Trophoblast cell (in vitro differentiated cells and primary cell): ENCODE results near the gene MAML3.

Source experiments
- DNase-seq, 2 donors: peaks; one replicate each; pipeline ENCODE4 v3.0.0-alpha.2; 2016
- H2AFZ ChIP-seq: 2 replicates; pipeline ENCODE4 v1.6.1; 2013; ENCODE audit warnings: low read length, moderate library complexity, mild to moderate bottlenecking; ENCODE audit not compliant: insufficient read depth, poor library complexity
- H2AK5ac ChIP-seq: 2 replicates; pipeline ENCODE4 v1.6.1; 2013; ENCODE audit warnings: mild to moderate bottlenecking, low read length
- H2BK120ac ChIP-seq: 2 replicates; pipeline ENCODE4 v1.6.1; 2013; ENCODE audit warnings: low read length, mild to moderate bottlenecking, moderate library complexity; ENCODE audit not compliant: insufficient read depth, poor library complexity
- H2BK12ac ChIP-seq: 2 replicates; pipeline ENCODE4 v1.6.1; 2013; ENCODE audit warnings: mild to moderate bottlenecking, low read length, moderate library complexity
- H2BK5ac ChIP-seq: 2 replicates; pipeline ENCODE4 v1.6.1; 2013; ENCODE audit warnings: low read length, low read depth, moderate library complexity, mild to moderate bottlenecking; ENCODE audit not compliant: poor library complexity
- H3K14ac ChIP-seq: 2 replicates; pipeline ENCODE4 v1.6.1; 2013; ENCODE audit warnings: mild to moderate bottlenecking, low read length
- H3K18ac ChIP-seq: 2 replicates; pipeline ENCODE4 v1.6.1; 2013; ENCODE audit warnings: mild to moderate bottlenecking, low read length
- H3K23ac ChIP-seq: 2 replicates; pipeline ENCODE4 v1.6.1; 2013; ENCODE audit warnings: low read length
- H3K27ac ChIP-seq: 2 replicates; pipeline ENCODE4 v1.5.1; 2013; ENCODE audit warnings: low read depth, mild to moderate bottlenecking, inconsistent platforms, low read length, moderate library complexity
- H3K27me3 ChIP-seq: 2 replicates; pipeline ENCODE4 v1.6.1; 2013; ENCODE audit warnings: inconsistent platforms, mild to moderate bottlenecking, low read length, moderate library complexity; ENCODE audit not compliant: insufficient read depth
- H3K36me3 ChIP-seq, 2 experiments: 1 replicate in 1 of 2; 2 replicates in 1 of 2; pipeline ENCODE4 v1.6.1; 2013; ENCODE audit warnings: low read length in 2 of 2, mild to moderate bottlenecking in 2 of 2, moderate library complexity in 1 of 2; ENCODE audit not compliant: insufficient read depth in 2 of 2, control insufficient read depth in 1 of 2
- H3K4ac ChIP-seq: 2 replicates; pipeline ENCODE4 v1.6.1; 2013; ENCODE audit warnings: low read depth, mild to moderate bottlenecking, low read length, moderate library complexity
- H3K4me1 ChIP-seq, 2 experiments: 1 replicate in 1 of 2; 2 replicates in 1 of 2; pipeline ENCODE4 v1.6.1; 2013; ENCODE audit warnings: low read length in 2 of 2, mild to moderate bottlenecking in 2 of 2, moderate library complexity in 1 of 2; ENCODE audit not compliant: insufficient read depth in 2 of 2, control insufficient read depth in 1 of 2
- H3K4me2 ChIP-seq: 2 replicates; pipeline ENCODE4 v1.6.1; 2013; ENCODE audit warnings: inconsistent platforms, mild to moderate bottlenecking, low read length, moderate library complexity
- H3K4me3 ChIP-seq: 2 replicates; pipeline ENCODE4 v1.5.1; 2013; ENCODE audit warnings: mild to moderate bottlenecking, low read depth, low read length, inconsistent platforms
- H3K79me1 ChIP-seq: one replicate; pipeline ENCODE4 v1.6.1; 2013; ENCODE audit warnings: low read length
- H3K79me2 ChIP-seq: 2 replicates; pipeline ENCODE4 v1.6.1; 2013; ENCODE audit warnings: low read length, mild to moderate bottlenecking; ENCODE audit not compliant: control insufficient read depth, insufficient read depth, poor library complexity
- H3K9ac ChIP-seq: 2 replicates; pipeline ENCODE4 v1.6.1; 2013; ENCODE audit warnings: mild to moderate bottlenecking, low read length
- H3K9me3 ChIP-seq: 2 replicates; pipeline ENCODE4 v1.6.1; 2013; ENCODE audit warnings: low read depth, mild to moderate bottlenecking, control low read depth, inconsistent platforms, low read length; ENCODE audit not compliant: insufficient read depth
- H4K12ac ChIP-seq: 2 replicates; pipeline ENCODE4 v1.6.1; 2013; ENCODE audit warnings: low read depth, mild to moderate bottlenecking, low read length, moderate library complexity
- H4K8ac ChIP-seq: 2 replicates; pipeline ENCODE4 v1.6.1; 2013; ENCODE audit warnings: low read depth, mild to moderate bottlenecking, low read length, moderate library complexity
- H4K91ac ChIP-seq: one replicate; pipeline ENCODE4 v1.6.1; 2013; ENCODE audit warnings: low read depth, mild to moderate bottlenecking, low read length, moderate library complexity
- WGBS: extraction: QIAGEN DNeasy Blood & Tissue Kit; methylation state at CpG from one replicate; pipeline ENCODE4 v1.1.7; 2013; ENCODE audit warnings: missing lambda C conversion rate; ENCODE audit not compliant: insufficient read length, insufficient coverage; ENCODE audit errors: extremely low coverage; 5-methylcytosine and 5-hydroxymethylcytosine counted together

MAML3 gene

DNA sequence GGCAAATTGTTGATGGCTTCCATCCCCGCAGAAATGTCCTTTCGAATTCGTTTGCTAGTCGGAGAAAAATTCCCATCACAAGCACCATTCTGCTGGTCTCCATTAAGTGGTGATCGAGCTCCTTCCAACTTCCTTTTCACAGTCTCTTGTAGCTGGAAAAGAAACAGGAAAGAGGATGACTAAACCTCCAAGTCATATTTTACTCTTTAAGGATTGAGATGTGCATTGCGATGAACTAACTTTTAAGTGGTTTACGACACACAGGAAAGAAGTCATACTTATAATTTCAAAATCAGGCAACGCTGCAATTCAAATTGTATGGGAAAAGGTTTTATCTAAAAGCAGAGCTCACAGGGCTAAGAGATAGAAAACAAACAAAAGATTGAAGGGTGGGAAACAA is 263.2 kb downstream of the MAML3 start:
- H3K27me3 ChIP-seq = no peaks in the 10 kb centered on the region
- no peak overlapping the region for H3K4ac ChIP-seq
- H3K4me1 ChIP-seq = peaks cover 12% of the 10 kb centered on the region in 2 experiments
- H4K91ac ChIP-seq = no peak overlapping the region
- H3K4me3 ChIP-seq = no peak overlapping the region
- no peak overlapping the region for H3K4me2 ChIP-seq
- no peak overlapping the region for H3K14ac ChIP-seq
- H3K79me2 ChIP-seq = no peaks in the 10 kb centered on the region
- no peaks in the 10 kb centered on the region for H3K9me3 ChIP-seq
- no peak overlapping the region for H2AK5ac ChIP-seq
- DNase-seq = peak in 1 of 2 donors; percentile 31
- no peak overlapping the region for H2AFZ ChIP-seq
- peaks cover 3 to 7% of the 10 kb centered on the region in 2 experiments for H3K36me3 ChIP-seq
- no peak overlapping the region for H2BK120ac ChIP-seq
- no peaks in the 10 kb centered on the region for H3K79me1 ChIP-seq
- no peak overlapping the region for H3K9ac ChIP-seq
- H2BK12ac ChIP-seq = no peak overlapping the region
- no peak overlapping the region for H3K18ac ChIP-seq
- H3K27ac ChIP-seq = no peak overlapping the region
- H2BK5ac ChIP-seq = no peak overlapping the region
- no peak overlapping the region for H4K12ac ChIP-seq
- H4K8ac ChIP-seq = no peak overlapping the region
- H3K23ac ChIP-seq = no peak overlapping the region
- WGBS = no CpG with 5 or more reads among the region's 8 CpGs

GRCh38 chr4:139889901-139890300 is 264.1 kb downstream of the MAML3 start:
- peaks cover 12% of the 10 kb centered on the region in 2 experiments for H3K4me1 ChIP-seq
- H3K4me2 ChIP-seq = no peak overlapping the region
- H3K79me2 ChIP-seq = no peaks in the 10 kb centered on the region
- no peak overlapping the region for H2BK5ac ChIP-seq
- no peaks in the 10 kb centered on the region for H3K79me1 ChIP-seq
- H3K27me3 ChIP-seq = no peaks in the 10 kb centered on the region
- no peak overlapping the region for H2BK12ac ChIP-seq
- peaks cover 3 to 7% of the 10 kb centered on the region in 2 experiments for H3K36me3 ChIP-seq
- WGBS = no CpG with 5 or more reads among the region's 6 CpGs
- no peak overlapping the region for H3K18ac ChIP-seq
- no peak overlapping the region for H3K4ac ChIP-seq
- H3K4me3 ChIP-seq = no peak overlapping the region
- H2AK5ac ChIP-seq = no peak overlapping the region
- H3K23ac ChIP-seq = no peak overlapping the region
- no peak overlapping the region for H2BK120ac ChIP-seq
- H2AFZ ChIP-seq = no peak overlapping the region
- no peak overlapping the region for H3K14ac ChIP-seq
- H4K12ac ChIP-seq = no peak overlapping the region
- H3K27ac ChIP-seq = no peak overlapping the region
- H3K9ac ChIP-seq = no peak overlapping the region
- H4K8ac ChIP-seq = no peak overlapping the region
- H3K9me3 ChIP-seq = no peaks in the 10 kb centered on the region
- DNase-seq = no peak
- no peak overlapping the region for H4K91ac ChIP-seq

DNA sequence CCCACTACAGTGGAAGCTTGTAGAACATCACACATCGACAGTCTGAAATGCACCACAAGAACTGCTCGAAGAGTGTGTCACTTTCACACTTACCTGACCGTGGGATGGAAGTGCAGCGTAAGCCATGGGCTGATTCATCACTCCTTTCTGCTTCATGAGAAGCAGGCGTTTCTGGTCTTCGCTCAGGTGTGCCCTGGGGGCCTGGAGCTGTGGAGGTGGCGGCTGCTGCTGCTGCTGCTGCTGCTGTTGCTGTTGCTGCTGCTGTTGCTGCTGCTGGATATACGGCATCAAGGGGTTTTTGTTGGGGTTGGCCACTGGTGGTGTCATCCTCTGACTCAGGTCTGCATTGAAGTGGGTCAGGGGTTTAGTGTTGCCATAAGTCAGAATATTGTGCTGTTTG is 264.7 kb downstream of the MAML3 start:
- no peak overlapping the region for H3K27ac ChIP-seq
- no peak overlapping the region for H3K4ac ChIP-seq
- H3K4me3 ChIP-seq = no peak overlapping the region
- DNase-seq = peak; percentile 40 to 57
- no peak overlapping the region for H3K9ac ChIP-seq
- H2AK5ac ChIP-seq = no peak overlapping the region
- peaks cover 3 to 7% of the 10 kb centered on the region in 2 experiments for H3K36me3 ChIP-seq
- H3K14ac ChIP-seq = no peak overlapping the region
- H2AFZ ChIP-seq = no peak overlapping the region
- peaks cover 12% of the 10 kb centered on the region in 2 experiments for H3K4me1 ChIP-seq
- H3K79me2 ChIP-seq = no peaks in the 10 kb centered on the region
- H3K4me2 ChIP-seq = no peak overlapping the region
- no peaks in the 10 kb centered on the region for H3K79me1 ChIP-seq
- no peak overlapping the region for H3K23ac ChIP-seq
- H2BK5ac ChIP-seq = no peak overlapping the region
- H3K18ac ChIP-seq = no peak overlapping the region
- H2BK120ac ChIP-seq = no peak overlapping the region
- H4K91ac ChIP-seq = no peak overlapping the region
- no peaks in the 10 kb centered on the region for H3K9me3 ChIP-seq
- H4K12ac ChIP-seq = no peak overlapping the region
- no peaks in the 10 kb centered on the region for H3K27me3 ChIP-seq
- no peak overlapping the region for H2BK12ac ChIP-seq
- no CpG with 5 or more reads among the region's 8 CpGs for WGBS
- H4K8ac ChIP-seq = no peak overlapping the region

GRCh38 chr4:139887962-139888735 is 265.8 kb downstream of the MAML3 start:
- H3K4ac ChIP-seq = no peak overlapping the region
- H3K27ac ChIP-seq = no peak overlapping the region
- no peak overlapping the region for H3K4me2 ChIP-seq
- no peaks in the 10 kb centered on the region for H3K27me3 ChIP-seq
- no peak for DNase-seq
- no peak overlapping the region for H3K14ac ChIP-seq
- no CpG with 5 or more reads among the region's 6 CpGs for WGBS
- no peak overlapping the region for H2BK120ac ChIP-seq
- H3K9ac ChIP-seq = no peak overlapping the region
- H3K4me1 ChIP-seq = peaks cover 10 to 12% of the 10 kb centered on the region in 2 experiments
- no peaks in the 10 kb centered on the region for H3K79me2 ChIP-seq
- no peak overlapping the region for H3K23ac ChIP-seq
- no peak overlapping the region for H4K8ac ChIP-seq
- no peak overlapping the region for H2BK12ac ChIP-seq
- H4K91ac ChIP-seq = no peak overlapping the region
- no peaks in the 10 kb centered on the region for H3K9me3 ChIP-seq
- H2AFZ ChIP-seq = no peak overlapping the region
- no peak overlapping the region for H3K4me3 ChIP-seq
- no peak overlapping the region for H4K12ac ChIP-seq
- peaks cover 3 to 7% of the 10 kb centered on the region in 2 experiments for H3K36me3 ChIP-seq
- no peak overlapping the region for H2AK5ac ChIP-seq
- H3K79me1 ChIP-seq = no peaks in the 10 kb centered on the region
- H2BK5ac ChIP-seq = no peak overlapping the region
- no peak overlapping the region for H3K18ac ChIP-seq
